ENCODE results near the gene TSSK6.

Gene TSSK6

DNA sequence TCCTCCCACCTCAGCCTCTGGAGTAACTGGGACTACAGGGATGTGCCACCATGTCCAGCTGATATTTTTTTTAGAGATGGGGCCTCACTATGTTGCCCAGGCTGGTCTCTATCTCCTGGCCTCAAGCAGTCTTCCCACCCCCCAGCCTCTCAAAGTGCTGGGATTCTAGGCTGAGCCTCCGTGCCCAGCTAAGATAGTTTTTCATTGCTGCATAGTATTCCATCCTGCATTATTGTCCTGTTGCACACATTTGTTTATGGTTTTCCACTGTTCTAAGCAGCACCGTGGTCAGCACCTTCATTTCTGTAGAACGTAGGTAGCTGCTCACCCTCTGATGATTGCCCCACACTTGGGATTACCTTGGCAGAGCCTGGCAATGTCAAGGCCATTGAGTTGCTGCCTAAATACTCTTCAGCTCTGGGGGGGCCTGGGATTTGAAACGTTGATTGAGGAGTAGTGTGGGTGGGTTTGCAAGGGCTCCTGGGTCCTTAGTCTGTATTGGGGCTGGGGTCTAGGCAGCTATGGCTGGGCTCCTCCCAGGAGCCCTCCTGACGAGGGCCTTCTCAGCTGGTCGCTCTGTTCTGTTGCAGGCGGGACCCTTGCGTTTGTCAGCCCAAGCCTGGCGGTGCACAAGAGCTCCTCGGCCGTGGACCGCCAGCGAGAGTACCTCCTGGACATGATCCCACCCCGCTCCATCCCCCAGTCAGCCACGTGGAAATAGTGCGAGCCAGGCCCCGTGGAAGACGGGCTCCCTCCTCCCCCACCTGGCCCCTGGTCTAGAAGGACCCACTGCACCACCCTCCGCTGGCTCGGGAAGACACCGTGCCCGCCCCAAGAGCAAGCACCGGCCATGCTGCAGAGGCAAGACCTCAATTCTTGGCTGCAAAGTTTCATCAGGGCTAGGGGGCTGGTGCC lies 10.3 kb downstream of the TSSK6 start:
- CTCF ChIA-PET = interaction anchor here (1.3 to 1.5 kb wide), 2 partner anchors 12 to 15 kb away, joined by 3 to 7 read pairs; no protein-coding TSS in a partner anchor
- TF ChIP-seq, protein P1, sequence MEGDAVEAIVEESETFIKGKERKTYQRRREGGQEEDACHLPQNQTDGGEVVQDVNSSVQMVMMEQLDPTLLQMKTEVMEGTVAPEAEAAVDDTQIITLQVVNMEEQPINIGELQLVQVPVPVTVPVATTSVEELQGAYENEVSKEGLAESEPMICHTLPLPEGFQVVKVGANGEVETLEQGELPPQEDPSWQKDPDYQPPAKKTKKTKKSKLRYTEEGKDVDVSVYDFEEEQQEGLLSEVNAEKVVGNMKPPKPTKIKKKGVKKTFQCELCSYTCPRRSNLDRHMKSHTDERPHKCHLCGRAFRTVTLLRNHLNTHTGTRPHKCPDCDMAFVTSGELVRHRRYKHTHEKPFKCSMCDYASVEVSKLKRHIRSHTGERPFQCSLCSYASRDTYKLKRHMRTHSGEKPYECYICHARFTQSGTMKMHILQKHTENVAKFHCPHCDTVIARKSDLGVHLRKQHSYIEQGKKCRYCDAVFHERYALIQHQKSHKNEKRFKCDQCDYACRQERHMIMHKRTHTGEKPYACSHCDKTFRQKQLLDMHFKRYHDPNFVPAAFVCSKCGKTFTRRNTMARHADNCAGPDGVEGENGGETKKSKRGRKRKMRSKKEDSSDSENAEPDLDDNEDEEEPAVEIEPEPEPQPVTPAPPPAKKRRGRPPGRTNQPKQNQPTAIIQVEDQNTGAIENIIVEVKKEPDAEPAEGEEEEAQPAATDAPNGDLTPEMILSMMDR (IDR thresholded peaks at IDR 0.05; ENCODE audit: control extremely low read depth, extremely low read depth, low read depth, missing control alignments) = no peak
- no peak for DNase-seq (ENCODE audit: extremely low spot score)
- POLR2A ChIA-PET = no interaction called here

DNA sequence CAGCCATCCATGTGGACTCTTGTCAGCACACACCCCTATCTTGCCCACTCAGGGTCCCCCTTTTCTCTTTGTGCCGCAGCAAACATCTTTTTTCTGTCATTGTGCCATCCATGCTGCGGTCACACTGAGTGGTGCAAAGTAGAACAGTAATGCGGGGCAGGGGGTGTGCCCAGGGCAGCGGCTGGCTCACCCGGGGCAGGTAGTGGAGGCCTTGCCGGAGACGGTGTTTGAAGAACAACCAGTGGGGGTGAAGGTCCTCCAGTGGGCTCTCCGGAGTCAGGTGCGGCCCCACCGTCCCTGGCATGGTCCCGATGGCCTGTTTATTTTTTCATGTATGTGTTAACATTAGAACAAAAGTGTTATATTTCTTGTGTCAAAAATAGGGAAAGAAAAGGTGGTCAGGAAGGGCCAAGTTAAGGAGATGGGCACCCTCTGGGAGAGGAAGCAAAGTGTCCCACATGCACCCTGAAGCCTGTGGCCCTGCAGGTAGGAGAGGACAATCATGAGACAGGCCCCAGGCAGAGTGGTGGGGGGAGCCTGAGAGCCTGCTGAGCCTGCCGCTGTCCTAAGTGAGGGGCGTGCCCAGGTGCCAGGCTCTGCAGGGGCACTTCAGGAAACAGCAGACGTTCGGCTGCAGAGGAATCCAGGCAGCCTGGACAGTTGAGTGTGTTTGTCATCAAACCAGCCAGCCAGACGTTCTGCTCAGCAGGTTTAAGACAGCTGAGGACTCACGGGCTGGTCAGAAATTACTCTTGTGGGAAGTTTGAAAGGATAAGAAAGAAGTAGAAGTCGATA lies 12.3 kb downstream of the TSSK6 start:
- CTCF ChIA-PET = interaction anchor here (1.5 kb wide), 1 partner anchor 50 kb away, joined by 3 read pairs; no protein-coding TSS in a partner anchor
- TF ChIP-seq, protein P1 (IDR thresholded peaks at IDR 0.05; ENCODE audit: control extremely low read depth, extremely low read depth, low read depth, missing control alignments) = no peak
- DNase-seq (ENCODE audit: extremely low spot score) = no peak
- POLR2A ChIA-PET = no interaction called here

DNA sequence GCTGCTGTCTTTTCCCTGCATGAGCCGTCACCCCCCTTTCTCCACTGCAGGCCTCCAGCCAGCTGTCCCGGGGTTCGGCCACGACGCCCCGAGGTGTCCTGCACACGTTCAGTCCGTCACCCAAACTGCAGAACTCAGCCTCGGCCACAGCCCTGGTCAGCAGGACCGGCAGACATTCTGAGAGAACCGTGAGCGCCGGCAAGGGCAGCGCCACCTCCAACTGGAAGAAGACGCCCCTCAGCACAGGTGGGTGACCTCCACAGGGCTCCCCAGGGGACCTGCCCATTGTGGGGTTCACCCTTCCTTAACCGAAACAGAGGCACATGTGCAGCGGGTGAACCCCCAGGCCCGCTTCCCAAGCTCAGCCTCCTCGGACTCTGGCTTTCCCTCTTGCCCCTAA lies 13.1 kb downstream of the TSSK6 start:
- POLR2A ChIA-PET = no interaction called here
- CTCF ChIA-PET = interaction anchor here (1.5 kb wide), 1 partner anchor 51 kb away, joined by 3 read pairs; no protein-coding TSS in a partner anchor
- no peak for DNase-seq (ENCODE audit: extremely low spot score)
- TF ChIP-seq, protein P1 (IDR thresholded peaks at IDR 0.05; ENCODE audit: control extremely low read depth, extremely low read depth, low read depth, missing control alignments) = no peak

DNA sequence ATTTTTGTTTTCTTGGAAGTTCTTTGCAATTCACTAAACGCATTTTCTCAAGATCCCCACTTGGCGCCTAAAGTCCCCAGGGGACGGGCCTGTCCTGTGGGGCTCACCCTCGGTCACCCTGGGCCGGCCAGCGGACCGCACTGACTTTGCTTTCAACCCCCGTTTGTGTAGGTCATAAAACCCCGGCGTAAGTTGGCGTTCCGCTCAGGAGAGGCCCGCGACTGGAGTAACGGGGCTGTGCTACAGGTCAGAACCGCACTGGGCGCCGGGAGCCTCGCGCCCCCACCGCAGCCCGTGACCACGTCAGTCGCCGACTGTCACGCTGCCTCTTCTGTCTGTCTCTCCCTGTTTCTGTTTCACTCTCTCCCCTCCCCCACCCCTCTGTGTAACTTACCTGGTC lies 13.6 kb downstream of the TSSK6 start:
- no peak for DNase-seq (ENCODE audit: extremely low spot score)
- TF ChIP-seq, protein P1 (IDR thresholded peaks at IDR 0.05; ENCODE audit: control extremely low read depth, extremely low read depth, low read depth, missing control alignments) = no peak
- CTCF ChIA-PET = interaction anchor here (1.5 kb wide), 1 partner anchor 51 kb away, joined by 3 read pairs; no protein-coding TSS in a partner anchor
- POLR2A ChIA-PET = no interaction called here

DNA sequence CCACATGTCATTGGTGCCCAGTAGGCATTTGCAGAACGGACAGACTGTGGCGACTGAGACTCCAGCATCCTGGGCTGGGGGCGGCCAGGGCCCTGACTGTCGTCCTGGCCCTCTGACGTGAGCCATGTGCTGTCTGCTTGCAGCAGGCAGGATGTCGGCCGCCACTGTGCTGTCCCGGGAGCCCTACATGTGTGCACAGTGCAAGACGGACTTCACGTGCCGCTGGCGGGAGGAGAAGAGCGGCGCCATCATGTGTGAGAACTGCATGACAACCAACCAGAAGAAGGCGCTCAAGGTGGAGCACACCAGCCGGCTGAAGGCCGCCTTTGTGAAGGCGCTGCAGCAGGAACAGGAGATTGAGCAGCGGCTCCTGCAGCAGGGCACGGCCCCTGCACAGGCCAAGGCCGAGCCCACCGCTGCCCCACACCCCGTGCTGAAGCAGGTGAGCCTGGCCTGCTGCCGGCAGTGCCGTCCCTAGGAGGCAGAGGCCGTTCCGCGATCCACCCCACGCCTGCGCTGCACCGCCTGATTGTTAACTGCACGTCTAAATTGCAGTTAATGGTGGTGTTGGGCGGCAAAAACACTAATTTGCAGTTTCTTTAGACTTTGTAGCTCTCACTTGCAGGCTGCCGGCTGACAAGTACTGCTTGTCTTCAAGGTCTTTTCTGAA lies 14.2 kb downstream of the TSSK6 start:
- POLR2A ChIA-PET = no interaction called here

More for the DNA sequence above, 14.2 kb downstream of the TSSK6 start:
- DNase-seq (ENCODE audit: extremely low spot score) = no peak
- CTCF ChIA-PET = interaction anchor here (1.0 kb wide), 1 partner anchor 10 kb away, joined by 3 read pairs; no protein-coding TSS in a partner anchor
- TF ChIP-seq, protein P1 (IDR thresholded peaks at IDR 0.05; ENCODE audit: control extremely low read depth, extremely low read depth, low read depth, missing control alignments) = no peak
